Activated B cell treated with CpG ODN at 0.5 μM for 24 hours (primary cell): Measurements from ENCODE around the gene UPF2. TPM values are rescaled to one million over a fixed set of nuclear protein-coding genes. Genes with fewer than 3 reads are reported as not detected.

Source experiments
- ATAC-seq: fragments of 200-7000 bp; cut with Tn5 transposase; one replicate; pipeline ENCODE4 v1.10.0; 2021; ENCODE audit warnings: low read depth, mild to moderate bottlenecking, moderate library complexity
- CTCF ChIA-PET: fragments of 350-600 bp; sonication (Branson Sonifier 250); formaldehyde crosslinking; loops from one replicate; lab custom pipeline; 2021; ENCODE audit warnings: antibody characterized with exemption; lab: Charles Lee
- POLR2A ChIA-PET: fragments of 350-600 bp; sonication (Branson Sonifier 250); formaldehyde crosslinking; loops from one replicate; lab custom pipeline; 2021; ENCODE audit warnings: antibody characterized with exemption; lab: Charles Lee
- DNase-seq: peaks from one replicate; pipeline ENCODE4 v3.0.0; 2022
- H3K27ac Mint-ChIP-seq: one replicate; pipeline ENCODE4 v1.8.0; 2020; ENCODE audit warnings: mixed read lengths
- H3K27me3 Mint-ChIP-seq: one replicate; pipeline ENCODE4 v1.8.0; 2021; ENCODE audit warnings: mixed read lengths
- H3K36me3 Mint-ChIP-seq: one replicate; pipeline ENCODE4 v1.8.0; 2021; ENCODE audit warnings: low read depth, mixed read lengths
- H3K4me1 Mint-ChIP-seq: one replicate; pipeline ENCODE4 v1.8.0; 2021; ENCODE audit warnings: mixed read lengths
- H3K4me3 Mint-ChIP-seq: one replicate; pipeline ENCODE4 v1.8.0; 2020; ENCODE audit warnings: mild to moderate bottlenecking, mixed read lengths
- H3K9me3 Mint-ChIP-seq: one replicate; pipeline ENCODE4 v1.8.0; 2020; ENCODE audit warnings: mixed read lengths
- intact Hi-C: fragments of 100-400 bp; cut with micrococcal nuclease; formaldehyde crosslinking; loops from one replicate; pipeline ENCODE4 v1.15.1; 2024
- total RNA-seq: library from RNA; stranded (reverse); gene quantifications from 2 replicates; pipeline ENCODE4 v1.2.3, GENCODE V29; 2022
- TF ChIP-seq, protein P1 (sequence below): fragments of 200-600 bp; IDR thresholded peaks from one replicate; pipeline ENCODE4 v1.8.0; 2022; ENCODE audit warnings: antibody characterized with exemption, mild to moderate bottlenecking

The UPF2 gene
- total RNA-seq, 1 donor from 2014 or later, result 58.0 TPM

DNA sequence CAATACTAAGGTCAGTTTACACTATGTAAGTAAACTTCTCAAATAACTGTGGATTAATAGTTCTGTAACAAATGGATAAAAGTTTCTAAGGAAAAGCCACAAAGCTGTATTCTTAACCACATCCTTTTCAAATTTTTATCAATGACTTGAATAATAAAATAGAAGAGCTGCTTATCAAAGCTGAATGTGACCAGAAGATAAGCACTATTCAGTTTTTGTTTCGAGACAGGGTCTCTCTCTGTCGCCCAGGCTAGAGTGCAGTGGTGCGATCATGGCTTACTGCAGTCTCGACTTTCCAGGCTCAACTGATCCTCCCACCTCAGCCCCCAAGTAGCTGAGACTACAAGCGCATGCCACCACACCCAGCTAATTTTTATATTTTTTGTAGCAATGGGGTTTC lies 17.0 kb downstream of the UPF2 start:
- Mint-ChIP-seq H3K9me3 (no peaks in the 10 kb centered on the region), H3K4me1 (peaks cover 39% of the 10 kb centered on the region), H3K4me3 (no peak overlapping the region), H3K27me3 (no peaks in the 10 kb centered on the region), H3K36me3 (peaks cover 49% of the 10 kb centered on the region), H3K27ac (no peak overlapping the region)
- ATAC-seq (no peak), DNase-seq (no peak)
- TF ChIP-seq, protein P1, sequence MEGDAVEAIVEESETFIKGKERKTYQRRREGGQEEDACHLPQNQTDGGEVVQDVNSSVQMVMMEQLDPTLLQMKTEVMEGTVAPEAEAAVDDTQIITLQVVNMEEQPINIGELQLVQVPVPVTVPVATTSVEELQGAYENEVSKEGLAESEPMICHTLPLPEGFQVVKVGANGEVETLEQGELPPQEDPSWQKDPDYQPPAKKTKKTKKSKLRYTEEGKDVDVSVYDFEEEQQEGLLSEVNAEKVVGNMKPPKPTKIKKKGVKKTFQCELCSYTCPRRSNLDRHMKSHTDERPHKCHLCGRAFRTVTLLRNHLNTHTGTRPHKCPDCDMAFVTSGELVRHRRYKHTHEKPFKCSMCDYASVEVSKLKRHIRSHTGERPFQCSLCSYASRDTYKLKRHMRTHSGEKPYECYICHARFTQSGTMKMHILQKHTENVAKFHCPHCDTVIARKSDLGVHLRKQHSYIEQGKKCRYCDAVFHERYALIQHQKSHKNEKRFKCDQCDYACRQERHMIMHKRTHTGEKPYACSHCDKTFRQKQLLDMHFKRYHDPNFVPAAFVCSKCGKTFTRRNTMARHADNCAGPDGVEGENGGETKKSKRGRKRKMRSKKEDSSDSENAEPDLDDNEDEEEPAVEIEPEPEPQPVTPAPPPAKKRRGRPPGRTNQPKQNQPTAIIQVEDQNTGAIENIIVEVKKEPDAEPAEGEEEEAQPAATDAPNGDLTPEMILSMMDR, result no peak
- CTCF ChIA-PET, result no interaction called here
- POLR2A ChIA-PET, result interaction anchor here (1.1 to 2.7 kb wide), 2 partner anchors 17 to 56 kb away, joined by 12 to 13 read pairs; partner anchors contain the start of gene UPF2
- intact Hi-C loops, result no loop called here

DNA sequence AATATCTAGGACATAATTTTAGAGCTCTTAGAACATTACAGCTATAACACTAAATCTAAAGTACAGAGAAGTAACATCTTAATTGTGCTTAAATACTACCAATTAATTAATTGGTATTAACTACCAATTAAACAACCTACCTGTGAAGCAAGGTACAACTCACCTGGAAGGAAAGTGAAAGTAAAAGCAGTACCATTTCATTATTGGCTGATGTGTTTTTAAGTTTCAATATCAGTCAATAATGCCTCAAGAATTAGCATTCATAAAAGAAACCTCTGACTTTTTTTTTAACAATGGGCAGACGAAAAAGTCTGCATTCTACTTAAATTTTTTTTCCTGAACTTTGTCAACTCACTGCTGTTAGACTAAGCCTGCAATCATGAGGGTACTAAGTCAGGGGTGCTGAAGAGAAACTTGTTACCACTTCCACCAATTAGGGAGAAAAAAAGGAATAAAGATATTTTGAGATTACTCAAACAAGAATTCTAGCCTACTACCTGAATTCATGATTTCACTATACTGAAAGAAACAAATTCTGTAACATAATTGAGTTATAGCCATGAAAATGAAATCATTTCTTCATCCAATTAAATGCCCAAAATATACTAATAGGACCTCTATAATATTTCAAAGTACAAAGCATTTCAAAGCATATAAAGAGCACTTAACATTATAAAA lies 19.9 kb downstream of the UPF2 start:
- no peaks in the 10 kb centered on the region for H3K27me3 Mint-ChIP-seq
- no peaks in the 10 kb centered on the region for H3K9me3 Mint-ChIP-seq
- H3K4me1 Mint-ChIP-seq, result peaks cover 40% of the 10 kb centered on the region
- DNase-seq (no peak), ATAC-seq (peak; percentile 40)
- ChIA-PET CTCF (no interaction called here), POLR2A (interaction anchor here (1.7 kb wide), 1 partner anchor 21 kb away, joined by 10 read pairs; no protein-coding TSS in a partner anchor)
- peak overlapping the region; percentile 78 for H3K27ac Mint-ChIP-seq
- intact Hi-C loops, result loop anchor here (1.0 to 5.0 kb wide), 3 partner anchors 19 to 110 kb away; no protein-coding TSS in a partner anchor
- peak overlapping the region; percentile 28 for H3K4me3 Mint-ChIP-seq
- peaks cover 34% of the 10 kb centered on the region for H3K36me3 Mint-ChIP-seq
- TF ChIP-seq, protein P1, result no peak

DNA sequence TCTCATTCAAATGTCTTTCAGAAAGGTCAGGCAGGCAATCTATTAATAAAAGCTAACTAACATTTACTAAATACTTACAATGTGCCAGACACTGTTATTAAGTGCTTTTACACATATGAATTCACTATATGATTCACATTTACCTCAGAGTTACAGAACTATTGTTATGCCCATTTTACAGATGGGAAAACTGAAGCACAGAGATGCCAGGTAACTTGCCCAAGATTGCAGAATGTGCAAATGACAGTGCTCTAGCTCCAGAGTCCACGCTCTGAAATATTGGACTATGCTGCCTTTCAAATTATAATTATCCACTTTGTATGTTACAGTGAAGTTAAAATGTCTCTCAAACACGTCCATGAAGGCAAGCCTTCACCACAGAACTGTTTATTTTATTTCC lies 22.0 kb downstream of the UPF2 start:
- TF ChIP-seq, protein P1, result no peak
- Mint-ChIP-seq H3K27ac (peak overlapping the region; percentile 3), H3K36me3 (peaks cover 19% of the 10 kb centered on the region), H3K4me1 (peaks cover 37% of the 10 kb centered on the region), H3K4me3 (no peak overlapping the region), H3K9me3 (no peaks in the 10 kb centered on the region), H3K27me3 (no peaks in the 10 kb centered on the region)
- ChIA-PET POLR2A (interaction anchor here (0.6 kb wide), 1 partner anchor 30 kb away, joined by 3 read pairs; no protein-coding TSS in a partner anchor), CTCF (no interaction called here)
- intact Hi-C loops, result loop anchor here (5.0 kb wide), 2 partner anchors 57 to 112 kb away; no protein-coding TSS in a partner anchor
- no peak for DNase-seq
- no peak for ATAC-seq

DNA sequence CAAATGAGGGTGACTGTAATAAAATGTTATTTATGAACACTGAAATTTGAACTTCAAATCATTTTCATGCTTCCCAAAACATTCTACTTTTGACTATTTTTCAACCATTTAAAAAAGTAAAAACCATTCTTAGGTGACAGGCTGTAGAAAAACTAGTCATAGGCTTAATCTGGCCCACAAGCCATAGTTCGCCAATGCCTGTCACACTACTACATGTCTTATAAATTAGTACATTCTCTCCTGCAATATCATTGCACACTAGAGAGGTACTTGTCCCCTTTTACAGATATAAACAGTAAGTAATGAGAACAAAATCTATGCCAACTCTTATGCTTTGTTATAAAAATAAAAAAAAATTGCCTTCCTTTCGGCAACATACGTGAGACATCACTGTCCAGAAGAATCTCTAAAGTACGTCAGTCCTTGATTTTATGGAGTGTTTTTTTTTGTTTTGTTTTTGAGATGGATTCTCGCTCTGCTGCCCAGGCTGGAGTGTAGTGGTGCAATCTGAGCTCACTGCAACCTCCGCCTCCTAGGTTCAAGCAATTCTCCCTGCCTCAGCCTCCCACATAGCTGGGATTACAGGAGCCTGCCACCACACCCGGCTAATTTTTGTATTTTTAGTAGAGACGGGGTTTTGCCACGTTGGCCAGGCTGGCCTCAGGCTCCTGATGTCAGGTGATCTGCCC lies 23.2 kb downstream of the UPF2 start:
- intact Hi-C loops, result no loop called here
- Mint-ChIP-seq H3K4me3 (no peak overlapping the region), H3K4me1 (peaks cover 33% of the 10 kb centered on the region), H3K27ac (no peak overlapping the region), H3K9me3 (no peaks in the 10 kb centered on the region), H3K36me3 (peaks cover 19% of the 10 kb centered on the region), H3K27me3 (no peaks in the 10 kb centered on the region)
- ATAC-seq, result no peak
- ChIA-PET POLR2A (interaction anchor here (0.6 to 1.9 kb wide), 2 partner anchors 24 to 120 kb away, joined by 3 to 4 read pairs; partner anchors contain the start of gene UPF2), CTCF (no interaction called here)
- TF ChIP-seq, protein P1, result no peak
- DNase-seq, result no peak
